Caco-2 (cell line): ENCODE data around the gene APOA1. TPM values are rescaled to one million over a fixed set of nuclear protein-coding genes. Genes with fewer than 3 reads are reported as not detected.

ENCODE experiments used
- BruUV-seq: library from RNA; stranded (reverse); fragments of 400-500 nt; replicated peaks from 2 replicates; lab custom pipeline; 2021; lab: Mats Ljungman, UMichigan
- CTCF ChIA-PET: fragments of 300-600 bp; sonication (Branson Sonifier 250); formaldehyde crosslinking; loops from one replicate; lab custom pipeline; 2022; ENCODE audit warnings: antibody characterized with exemption; lab: Charles Lee
- POLR2A ChIA-PET: fragments of 300-600 bp; sonication (Branson Sonifier 250); formaldehyde crosslinking; loops from one replicate; lab custom pipeline; 2022; ENCODE audit warnings: antibody characterized with exemption; lab: Charles Lee
- DNase-seq, 2 experiments: peaks; one replicate each; pipeline versions ENCODE4 v3.0.0 to v3.0.0-alpha.2; 2020 to 2022
- H3K27me3 ChIP-seq: replicated peaks from 2 replicates; pipeline ENCODE4 v1.6.0; 2011; ENCODE audit warnings: low read length; ENCODE audit not compliant: control insufficient read depth, insufficient read depth
- H3K36me3 ChIP-seq: 2 replicates; pipeline ENCODE4 v1.5.1; 2011; ENCODE audit warnings: low read length; ENCODE audit not compliant: control insufficient read depth, insufficient read depth
- H3K4me1 ChIP-seq: fragments of 250-450 bp; sonication (Bioruptor Pico); 2 replicates; pipeline ENCODE4 v1.5.1; 2020; ENCODE audit warnings: mild to moderate bottlenecking
- H3K4me3 ChIP-seq: 2 replicates; pipeline ENCODE4 v1.5.1; 2011; ENCODE audit warnings: low read depth, mild to moderate bottlenecking, control low read depth, low read length
- H3K9me3 ChIP-seq: fragments of 250-450 bp; sonication (Bioruptor Pico); 2 replicates; pipeline ENCODE4 v1.5.1; 2020; ENCODE audit warnings: mild to moderate bottlenecking, moderate library complexity
- H3K27ac Mint-ChIP-seq: one replicate; pipeline ENCODE4 v1.8.0; 2022; ENCODE audit warnings: mixed read lengths; ENCODE audit not compliant: unreplicated experiment
- H3K27me3 Mint-ChIP-seq: one replicate; pipeline ENCODE4 v1.8.0; 2022; ENCODE audit warnings: mixed read lengths; ENCODE audit not compliant: insufficient read depth, unreplicated experiment
- H3K36me3 Mint-ChIP-seq: one replicate; pipeline ENCODE4 v1.8.0; 2022; ENCODE audit warnings: mild to moderate bottlenecking, mixed read lengths; ENCODE audit not compliant: insufficient read depth, unreplicated experiment
- H3K4me1 Mint-ChIP-seq: one replicate; pipeline ENCODE4 v1.8.0; 2022; ENCODE audit warnings: low read depth, mixed read lengths; ENCODE audit not compliant: unreplicated experiment
- H3K4me3 Mint-ChIP-seq: one replicate; pipeline ENCODE4 v1.8.0; 2022; ENCODE audit warnings: mild to moderate bottlenecking, moderate library complexity, mixed read lengths; ENCODE audit not compliant: unreplicated experiment
- H3K9me3 Mint-ChIP-seq: one replicate; pipeline ENCODE4 v1.8.0; 2022; ENCODE audit warnings: mixed read lengths; ENCODE audit not compliant: unreplicated experiment
- intact Hi-C: fragments of 100-400 bp; cut with micrococcal nuclease; formaldehyde crosslinking; loops from one replicate; pipeline ENCODE4 v1.10.0; 2022; ENCODE audit not compliant: unreplicated experiment
- total RNA-seq: library from RNA; stranded (reverse); gene quantifications from 2 replicates; pipeline ENCODE4 v1.2.3, GENCODE V29; 2022
- TF ChIP-seq, protein P1 (sequence below), 2 experiments: fragments of 200-600 bp in 1 of 2; IDR thresholded peaks; 1 replicate in 1 of 2; 2 replicates in 1 of 2; pipeline versions ENCODE4 v1.5.1 to v1.8.0; 2011 to 2022; ENCODE audit warnings: antibody characterized with exemption in 1 of 2, control low read depth in 1 of 2, inconsistent platforms in 1 of 2, low read depth in 1 of 2, low read length in 1 of 2, mild to moderate bottlenecking in 1 of 2, moderate library complexity in 1 of 2; ENCODE audit not compliant: insufficient read depth in 1 of 2, severe bottlenecking in 1 of 2, unreplicated experiment in 1 of 2

APOA1 gene
- total RNA-seq, 1 experiment from 2014 or later = 913 TPM

DNA sequence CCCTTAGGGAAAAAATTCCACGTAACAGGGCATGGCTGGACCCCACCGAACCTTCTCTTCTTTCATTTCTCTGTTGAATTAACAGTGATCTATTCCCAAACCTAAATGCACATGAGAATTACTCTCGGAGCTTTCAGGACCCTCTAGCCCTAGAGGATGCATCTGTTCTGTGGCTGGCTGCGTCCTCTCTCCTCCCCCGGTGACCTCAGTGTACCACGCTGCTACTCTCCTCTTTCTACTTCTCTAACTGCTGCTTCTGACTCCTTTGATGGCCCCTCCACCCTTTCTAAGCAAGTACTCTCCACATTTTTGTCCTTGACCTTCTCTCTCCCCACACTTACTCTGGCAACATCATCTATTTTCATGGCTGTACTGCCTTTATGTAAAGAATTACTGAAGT lies 12.1 kb upstream of the APOA1 start:
- Mint-ChIP-seq H3K4me3 (no peak overlapping the region), H3K4me1 (peaks cover 10% of the 10 kb centered on the region), H3K36me3 (peaks cover 47% of the 10 kb centered on the region), H3K27me3 (no peaks in the 10 kb centered on the region), H3K9me3 (no peaks in the 10 kb centered on the region), H3K27ac (peak overlapping the region; percentile 14)
- peaks cover 11% of the 10 kb centered on the region for H3K36me3 ChIP-seq
- no peaks in the 10 kb centered on the region for H3K27me3 ChIP-seq
- TF ChIP-seq, protein P1, sequence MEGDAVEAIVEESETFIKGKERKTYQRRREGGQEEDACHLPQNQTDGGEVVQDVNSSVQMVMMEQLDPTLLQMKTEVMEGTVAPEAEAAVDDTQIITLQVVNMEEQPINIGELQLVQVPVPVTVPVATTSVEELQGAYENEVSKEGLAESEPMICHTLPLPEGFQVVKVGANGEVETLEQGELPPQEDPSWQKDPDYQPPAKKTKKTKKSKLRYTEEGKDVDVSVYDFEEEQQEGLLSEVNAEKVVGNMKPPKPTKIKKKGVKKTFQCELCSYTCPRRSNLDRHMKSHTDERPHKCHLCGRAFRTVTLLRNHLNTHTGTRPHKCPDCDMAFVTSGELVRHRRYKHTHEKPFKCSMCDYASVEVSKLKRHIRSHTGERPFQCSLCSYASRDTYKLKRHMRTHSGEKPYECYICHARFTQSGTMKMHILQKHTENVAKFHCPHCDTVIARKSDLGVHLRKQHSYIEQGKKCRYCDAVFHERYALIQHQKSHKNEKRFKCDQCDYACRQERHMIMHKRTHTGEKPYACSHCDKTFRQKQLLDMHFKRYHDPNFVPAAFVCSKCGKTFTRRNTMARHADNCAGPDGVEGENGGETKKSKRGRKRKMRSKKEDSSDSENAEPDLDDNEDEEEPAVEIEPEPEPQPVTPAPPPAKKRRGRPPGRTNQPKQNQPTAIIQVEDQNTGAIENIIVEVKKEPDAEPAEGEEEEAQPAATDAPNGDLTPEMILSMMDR (IDR thresholded peaks at IDR 0.05; ENCODE audit: insufficient read depth in 1 of 2, low read depth in 1 of 2, low read length in 1 of 2, severe bottlenecking in 1 of 2, unreplicated experiment in 1 of 2) = no peak
- ChIA-PET CTCF (no interaction called here), POLR2A (no interaction called here)
- no peak for DNase-seq
- no TSS peak for BruUV-seq
- no peak overlapping the region for H3K4me3 ChIP-seq
- no peaks in the 10 kb centered on the region for H3K9me3 ChIP-seq
- H3K4me1 ChIP-seq = no peaks in the 10 kb centered on the region
- intact Hi-C loops = no loop called here

DNA sequence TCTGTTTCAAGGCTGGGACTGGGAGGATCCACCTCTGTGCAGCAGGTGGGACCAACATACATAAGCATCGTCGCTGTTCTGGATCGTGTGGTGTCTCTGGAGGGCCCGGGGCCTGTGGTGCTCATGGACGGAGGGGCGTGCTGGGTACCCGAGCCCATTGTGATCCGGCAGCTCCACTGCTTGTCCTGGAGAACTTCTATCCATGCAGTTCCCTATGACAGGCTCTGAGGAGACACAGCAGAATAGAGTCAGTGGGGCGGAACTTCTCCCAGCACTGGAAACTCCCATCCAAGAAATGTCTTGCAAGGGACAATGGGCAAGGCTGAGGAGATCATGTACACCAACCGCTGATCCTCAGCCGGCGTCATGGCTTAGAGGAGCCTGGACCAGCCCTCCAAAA lies 11.6 kb upstream of the APOA1 start:
- DNase-seq = no peak
- Mint-ChIP-seq H3K4me1 (peaks cover 11% of the 10 kb centered on the region), H3K9me3 (no peaks in the 10 kb centered on the region), H3K36me3 (peaks cover 42% of the 10 kb centered on the region), H3K27ac (no peak overlapping the region), H3K4me3 (no peak overlapping the region), H3K27me3 (no peaks in the 10 kb centered on the region)
- CTCF ChIA-PET = no interaction called here
- no peak overlapping the region for H3K4me3 ChIP-seq
- TF ChIP-seq, protein P1 (IDR thresholded peaks at IDR 0.05; ENCODE audit: insufficient read depth in 1 of 2, low read depth in 1 of 2, low read length in 1 of 2, severe bottlenecking in 1 of 2, unreplicated experiment in 1 of 2) = no peak
- intact Hi-C loops = no loop called here
- BruUV-seq = no TSS peak
- peaks cover 8% of the 10 kb centered on the region for H3K36me3 ChIP-seq
- H3K27me3 ChIP-seq = no peaks in the 10 kb centered on the region
- H3K4me1 ChIP-seq = peaks cover 1% of the 10 kb centered on the region
- H3K9me3 ChIP-seq = no peaks in the 10 kb centered on the region
- POLR2A ChIA-PET = no interaction called here

DNA sequence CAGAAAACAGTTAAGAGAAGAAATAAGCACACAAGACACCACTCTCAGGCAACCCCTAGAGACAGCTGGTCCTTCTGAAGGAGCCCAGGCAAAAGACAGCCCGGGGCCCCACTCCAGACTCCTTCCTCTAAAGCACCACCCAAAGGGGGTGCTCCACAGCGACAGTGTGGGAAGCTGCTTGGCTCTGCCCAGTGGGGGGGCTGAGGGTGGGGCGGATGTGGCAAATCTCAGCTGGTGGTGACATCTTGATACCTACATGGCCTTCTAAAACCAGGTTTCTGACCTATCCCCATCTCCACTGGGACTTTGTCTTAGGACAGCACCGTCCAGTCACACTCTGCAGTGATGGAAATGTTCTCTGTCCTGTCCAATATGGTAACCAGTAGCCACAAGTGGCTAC lies 10.2 kb upstream of the APOA1 start:
- peaks cover 48% of the 10 kb centered on the region for H3K36me3 Mint-ChIP-seq
- Histone ChIP-seq H3K9me3 (no peaks in the 10 kb centered on the region), H3K36me3 (peaks cover 11% of the 10 kb centered on the region), H3K27me3 (no peaks in the 10 kb centered on the region), H3K4me3 (no peak overlapping the region), H3K4me1 (peaks cover 16% of the 10 kb centered on the region)
- TF ChIP-seq, protein P1 (IDR thresholded peaks at IDR 0.05; ENCODE audit: insufficient read depth in 1 of 2, low read depth in 1 of 2, low read length in 1 of 2, severe bottlenecking in 1 of 2, unreplicated experiment in 1 of 2) = no peak
- BruUV-seq = no TSS peak
- H3K9me3 Mint-ChIP-seq = no peaks in the 10 kb centered on the region
- intact Hi-C loops = no loop called here
- CTCF ChIA-PET = interaction anchor here (0.6 kb wide), 1 partner anchor 261 kb away, joined by 3 read pairs; no protein-coding TSS in a partner anchor
- H3K27ac Mint-ChIP-seq = no peak overlapping the region
- H3K4me3 Mint-ChIP-seq = no peak overlapping the region
- no peaks in the 10 kb centered on the region for H3K27me3 Mint-ChIP-seq
- H3K4me1 Mint-ChIP-seq = peaks cover 26% of the 10 kb centered on the region
- POLR2A ChIA-PET = no interaction called here
- no peak for DNase-seq
